HG02642 (cell line): ENCODE measurements around the gene MYO1H.
"Not testable (repeated sequence)": the region's sequence is repeated elsewhere in the genome, so short reads cannot be mapped to it uniquely, and the experiment has no call there.

Experiments
- ATAC-seq: cut with Tn5 transposase; IDR thresholded peaks from one replicate; pipeline ENCODE4 v1.9.1; 2021; ENCODE audit warnings: mild to moderate bottlenecking; ENCODE audit not compliant: unreplicated experiment, poor library complexity

The MYO1H gene, protein sequence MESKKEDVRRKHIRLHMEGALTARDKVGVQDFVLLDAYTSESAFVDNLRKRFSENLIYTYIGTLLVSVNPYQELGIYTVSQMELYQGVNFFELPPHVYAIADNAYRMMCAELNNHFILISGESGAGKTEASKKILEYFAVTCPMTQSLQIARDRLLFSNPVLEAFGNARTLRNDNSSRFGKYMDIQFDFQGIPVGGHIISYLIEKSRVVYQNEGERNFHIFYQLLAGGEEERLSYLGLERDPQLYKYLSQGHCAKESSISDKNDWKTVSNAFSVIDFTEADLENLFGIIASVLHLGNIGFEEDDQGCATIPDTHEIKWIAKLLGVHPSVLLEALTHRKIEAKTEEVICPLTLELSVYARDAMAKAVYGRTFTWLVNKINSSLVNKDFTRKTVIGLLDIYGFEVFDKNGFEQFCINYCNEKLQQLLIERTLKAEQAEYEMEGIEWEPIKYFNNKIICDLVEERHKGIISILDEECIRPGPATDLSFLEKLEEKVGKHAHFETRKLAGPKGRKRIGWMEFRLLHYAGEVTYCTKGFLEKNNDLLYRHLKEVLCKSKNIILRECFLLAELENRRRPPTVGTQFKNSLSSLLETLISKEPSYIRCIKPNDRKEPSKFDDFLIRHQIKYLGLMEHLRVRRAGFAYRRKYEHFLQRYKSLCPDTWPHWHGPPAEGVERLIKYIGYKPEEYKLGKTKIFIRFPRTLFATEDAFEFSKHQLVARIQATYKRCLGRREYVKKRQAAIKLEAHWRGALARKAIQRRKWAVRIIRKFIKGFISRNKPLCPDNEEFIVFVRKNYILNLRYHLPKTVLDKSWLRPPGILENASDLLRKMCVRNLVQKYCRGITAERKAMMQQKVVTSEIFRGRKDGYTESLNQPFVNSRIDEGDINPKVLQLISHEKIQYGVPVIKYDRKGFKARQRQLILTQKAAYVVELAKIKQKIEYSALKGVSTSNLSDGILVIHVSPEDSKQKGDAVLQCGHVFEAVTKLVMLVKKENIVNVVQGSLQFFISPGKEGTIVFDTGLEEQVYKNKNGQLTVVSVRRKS

DNA sequence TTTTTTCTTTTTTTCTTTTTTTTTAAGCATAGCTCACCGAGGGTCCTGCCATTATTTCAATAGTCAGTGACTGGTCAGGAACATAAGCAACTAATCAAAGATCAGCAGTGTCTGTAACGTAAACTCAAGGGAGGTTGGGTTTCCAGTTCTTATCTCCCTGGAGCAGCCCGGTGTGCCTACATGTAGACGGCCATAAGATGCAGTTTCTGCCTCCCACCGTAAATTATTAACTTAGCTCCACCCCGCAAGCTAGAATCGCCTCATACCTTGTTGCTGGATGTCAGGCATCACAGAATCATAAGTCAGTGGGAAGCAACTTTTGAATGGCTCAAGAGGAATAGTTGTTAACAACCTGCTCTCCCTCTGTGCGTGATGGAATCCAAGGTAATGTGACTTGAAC lies at the start of gene MYO1H:
MYO1H (plus strand) TSS at position 312 of the 400 bp plus-strand sequence; CDS start at position 373, 61 bp downstream.
- no peak for ATAC-seq

DNA sequence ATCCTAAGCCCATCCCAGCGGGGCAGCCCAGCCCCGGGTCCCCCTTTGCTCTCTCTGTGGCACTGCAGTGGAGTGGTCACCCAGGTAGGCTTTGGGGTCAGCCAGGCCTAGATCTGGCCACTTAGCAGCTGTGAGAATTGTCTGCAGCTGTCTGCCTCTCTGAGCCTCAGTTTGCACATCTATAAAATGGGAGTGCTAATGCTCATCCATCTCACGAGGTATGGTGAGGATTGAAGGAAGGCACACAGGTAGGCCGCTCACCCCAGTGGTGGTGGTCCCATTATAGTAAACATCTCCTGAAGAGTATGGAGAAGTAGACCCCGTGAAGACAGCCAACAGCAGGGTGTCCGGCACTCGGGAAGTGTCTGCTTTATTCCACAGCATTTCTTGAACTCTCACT lies 47.9 kb upstream of the MYO1H start:
- ATAC-seq, result no peak

DNA sequence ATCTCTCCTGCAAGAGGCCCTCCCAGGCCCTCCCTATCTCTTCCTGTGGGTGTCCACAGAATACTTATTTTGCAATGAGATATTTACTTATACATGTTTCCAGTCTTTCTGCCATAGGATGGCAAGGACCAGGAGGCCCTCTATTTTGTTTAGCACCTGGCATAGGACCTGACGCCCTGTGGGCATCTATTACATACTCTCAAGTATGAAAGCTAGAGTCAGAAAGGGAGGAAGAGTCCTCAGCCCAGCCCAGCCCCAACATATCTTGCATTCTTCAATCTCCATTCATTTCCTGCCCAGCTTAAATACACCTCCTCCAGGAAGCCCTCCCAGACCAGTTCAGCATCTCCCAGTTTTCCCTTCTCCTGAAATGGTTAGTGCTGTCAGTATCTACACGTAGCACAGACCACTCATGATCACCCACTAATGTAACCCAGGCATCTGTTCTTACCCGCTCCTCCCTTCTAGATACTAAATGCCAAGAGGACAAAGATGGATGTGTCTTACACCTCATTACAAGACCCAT lies 46.0 kb upstream of the MYO1H start:
- ATAC-seq, result no peak

DNA sequence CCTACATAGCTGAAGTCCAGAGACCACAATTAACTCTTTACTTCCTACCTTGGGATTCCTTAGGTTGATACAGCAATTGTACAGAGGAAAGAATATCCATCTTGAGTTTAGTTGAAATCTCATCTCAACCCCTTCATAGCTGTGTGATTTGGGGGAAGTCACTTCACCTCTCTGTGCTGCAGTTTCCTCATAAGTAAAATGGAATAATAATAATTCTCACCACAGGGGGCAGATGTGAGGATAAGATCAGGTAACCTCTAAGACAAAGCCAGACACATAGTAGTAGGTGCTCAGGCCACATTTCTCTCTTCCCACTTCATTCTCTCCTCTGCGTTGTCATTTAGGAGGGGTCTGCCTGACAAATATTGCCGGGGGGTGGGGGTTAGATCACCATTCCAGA lies 45.3 kb upstream of the MYO1H start:
- no peak for ATAC-seq

DNA sequence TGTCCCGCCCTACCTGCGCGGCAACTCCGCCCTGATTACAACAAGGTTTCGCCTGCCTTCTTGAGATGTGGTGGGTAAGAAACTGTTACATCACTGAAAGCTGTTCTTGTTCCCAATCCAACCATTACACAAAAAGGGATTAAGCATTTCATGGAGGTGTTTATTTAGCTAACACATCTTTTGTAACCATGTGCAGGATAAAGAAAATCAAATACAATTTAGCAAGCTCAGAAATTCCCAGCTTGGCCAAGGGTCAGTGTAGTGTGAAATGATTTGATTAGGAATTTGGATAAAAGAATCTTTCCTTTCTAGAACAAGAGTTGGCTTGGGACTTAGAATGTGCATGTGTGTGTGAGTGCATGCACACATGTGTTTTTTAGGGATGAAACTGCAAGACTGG lies 44.9 kb upstream of the MYO1H start:
- ATAC-seq, result no peak

DNA sequence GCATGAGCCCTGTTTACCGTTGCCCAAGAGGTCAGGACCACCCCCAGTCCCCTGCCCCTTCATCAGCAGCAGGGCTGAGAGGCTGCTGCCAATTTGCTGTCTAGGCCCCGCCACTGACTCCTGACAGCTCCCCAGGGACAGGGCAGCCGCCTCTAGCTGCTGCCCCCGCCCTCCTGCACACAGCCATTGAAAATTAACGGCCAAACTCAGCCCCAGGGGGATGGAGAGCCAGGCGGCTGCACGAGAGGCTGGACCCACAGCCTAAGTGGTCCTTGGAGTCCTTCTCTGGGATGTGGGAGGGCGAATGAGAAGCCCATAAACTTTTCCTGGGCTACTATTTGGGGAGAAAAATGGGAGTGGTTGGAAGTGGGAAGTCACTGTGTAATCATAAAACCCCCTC lies 43.2 kb upstream of the MYO1H start:
- ATAC-seq, result no peak

DNA sequence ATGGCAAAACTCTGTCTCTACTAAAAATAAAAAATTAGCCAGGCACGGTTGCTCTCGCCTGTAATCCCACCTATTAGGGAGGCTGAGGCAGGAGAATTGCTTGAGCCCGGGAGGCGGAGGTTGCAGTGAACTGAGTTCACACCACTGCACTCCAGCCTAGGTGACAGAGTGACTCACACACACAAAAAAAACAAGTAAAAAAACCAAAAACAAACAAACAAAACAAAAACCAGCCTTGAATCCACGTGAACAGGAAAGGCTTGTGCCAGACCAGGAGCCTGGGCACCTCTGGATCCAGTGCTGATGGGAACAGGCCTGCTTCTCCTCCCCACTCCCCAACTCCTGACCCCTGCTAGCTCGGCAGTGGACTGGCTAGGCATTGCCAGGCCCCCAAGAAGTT lies 42.2 kb upstream of the MYO1H start:
- ATAC-seq, result no peak

DNA sequence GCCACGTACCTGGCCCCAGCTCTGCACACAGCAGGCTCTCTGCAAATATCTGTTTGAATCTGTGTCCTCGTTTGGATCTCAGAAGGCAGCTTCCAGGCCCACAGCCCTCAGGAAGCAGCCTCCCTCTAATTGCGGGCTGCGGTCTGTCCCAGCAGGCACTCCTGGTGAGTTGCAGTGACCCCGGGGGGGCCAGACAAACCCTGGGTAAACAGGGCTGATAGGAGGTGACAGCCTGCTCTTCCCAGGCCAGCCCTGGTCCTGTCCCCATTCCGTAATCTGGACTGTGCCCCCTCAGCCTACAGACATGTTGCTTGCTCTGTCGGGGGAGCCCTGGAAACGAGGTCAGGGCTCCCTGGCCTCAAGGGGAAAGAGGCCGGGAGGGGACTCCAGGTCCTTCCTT lies 40.6 kb upstream of the MYO1H start:
- no peak for ATAC-seq

DNA sequence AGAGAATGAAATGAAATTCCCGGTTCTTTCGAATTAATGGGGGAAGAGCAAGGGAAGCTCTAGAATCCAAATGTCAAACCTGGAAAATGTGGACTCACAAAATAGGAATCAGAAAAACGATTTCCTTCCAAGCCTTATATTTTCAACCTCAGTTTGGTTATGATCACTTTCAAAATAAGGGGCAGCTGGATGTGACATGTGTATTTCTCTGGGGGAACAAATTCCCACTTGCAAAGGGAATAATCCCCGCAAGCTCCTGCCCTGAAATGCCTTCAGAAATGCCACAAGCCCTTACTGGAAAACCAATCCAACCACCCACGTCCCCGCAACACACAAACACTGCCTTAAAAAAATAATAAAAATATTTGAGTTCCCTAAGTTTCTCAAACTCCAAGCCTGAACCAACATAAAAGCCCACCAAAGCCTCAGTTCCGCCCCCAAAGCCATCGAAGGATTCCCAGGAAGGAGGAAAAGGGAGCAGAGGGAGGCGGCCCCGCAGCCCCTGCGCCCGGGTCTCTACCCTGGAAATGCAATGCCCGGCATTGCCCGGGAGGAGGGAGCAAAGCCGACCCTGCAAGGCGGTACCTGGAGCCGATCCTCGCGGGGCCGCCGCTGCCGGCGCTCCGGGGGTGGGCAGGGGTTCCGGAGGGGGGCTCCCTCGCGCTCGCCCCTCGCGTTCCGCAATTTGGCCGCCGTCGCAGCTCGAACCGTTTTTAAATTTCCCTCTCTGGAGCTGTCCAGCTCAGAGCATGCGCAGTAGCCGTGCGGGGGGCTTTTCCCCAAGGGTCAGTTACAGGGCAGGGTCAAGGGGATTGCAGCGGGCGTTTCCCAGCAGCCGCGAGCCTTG lies 38.9 kb upstream of the MYO1H start, which contains the start of gene FOXN4:
FOXN4 (minus strand) TSS at position 751 of the 847 bp plus-strand sequence. CDS start 963 bp downstream, outside the sequence.
- no peak for ATAC-seq

DNA sequence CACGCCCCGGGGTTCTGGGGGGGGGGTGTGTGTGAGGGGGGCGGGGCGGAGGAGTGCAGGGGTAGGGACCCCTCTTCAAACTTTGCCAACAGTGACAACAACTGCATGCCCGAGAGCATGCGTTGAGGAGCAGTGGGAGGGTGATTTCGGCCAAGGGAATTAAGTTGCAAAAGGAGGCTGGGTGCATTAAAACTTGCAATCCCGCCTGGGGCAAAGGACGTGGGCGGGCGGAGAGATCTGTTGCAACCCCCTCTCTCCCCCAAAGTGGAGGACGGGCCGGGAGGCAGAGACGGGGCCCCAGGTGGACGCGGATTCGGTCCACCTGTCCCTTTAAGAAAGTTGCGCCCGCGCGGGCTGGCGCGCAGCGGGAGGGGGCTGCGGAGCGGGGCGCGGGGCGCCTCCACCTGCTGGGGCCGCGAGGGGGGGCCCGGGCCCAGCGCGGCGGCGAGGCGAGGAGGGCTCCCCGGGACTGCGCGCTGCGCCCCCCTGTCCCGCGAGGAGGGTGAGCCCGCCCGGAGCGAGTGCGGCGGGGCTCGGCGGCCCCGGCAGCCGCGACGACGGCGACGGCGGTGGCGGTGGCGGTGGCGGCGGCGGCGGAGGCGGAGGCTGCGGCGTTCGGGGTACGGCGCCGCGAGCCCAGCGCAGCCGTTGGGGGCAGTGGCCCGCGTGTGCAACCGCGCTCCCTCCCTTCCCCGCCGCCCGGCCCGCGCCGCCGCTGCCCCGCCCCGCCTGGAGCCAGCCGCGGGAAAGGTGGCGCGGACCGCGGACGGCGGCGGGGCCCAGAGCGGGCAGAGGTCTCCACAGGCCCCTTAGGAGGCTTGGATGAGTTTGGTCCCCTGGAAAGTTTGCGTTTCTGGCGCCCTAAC lies 38.1 kb upstream of the MYO1H start:
- ATAC-seq, result no peak

DNA sequence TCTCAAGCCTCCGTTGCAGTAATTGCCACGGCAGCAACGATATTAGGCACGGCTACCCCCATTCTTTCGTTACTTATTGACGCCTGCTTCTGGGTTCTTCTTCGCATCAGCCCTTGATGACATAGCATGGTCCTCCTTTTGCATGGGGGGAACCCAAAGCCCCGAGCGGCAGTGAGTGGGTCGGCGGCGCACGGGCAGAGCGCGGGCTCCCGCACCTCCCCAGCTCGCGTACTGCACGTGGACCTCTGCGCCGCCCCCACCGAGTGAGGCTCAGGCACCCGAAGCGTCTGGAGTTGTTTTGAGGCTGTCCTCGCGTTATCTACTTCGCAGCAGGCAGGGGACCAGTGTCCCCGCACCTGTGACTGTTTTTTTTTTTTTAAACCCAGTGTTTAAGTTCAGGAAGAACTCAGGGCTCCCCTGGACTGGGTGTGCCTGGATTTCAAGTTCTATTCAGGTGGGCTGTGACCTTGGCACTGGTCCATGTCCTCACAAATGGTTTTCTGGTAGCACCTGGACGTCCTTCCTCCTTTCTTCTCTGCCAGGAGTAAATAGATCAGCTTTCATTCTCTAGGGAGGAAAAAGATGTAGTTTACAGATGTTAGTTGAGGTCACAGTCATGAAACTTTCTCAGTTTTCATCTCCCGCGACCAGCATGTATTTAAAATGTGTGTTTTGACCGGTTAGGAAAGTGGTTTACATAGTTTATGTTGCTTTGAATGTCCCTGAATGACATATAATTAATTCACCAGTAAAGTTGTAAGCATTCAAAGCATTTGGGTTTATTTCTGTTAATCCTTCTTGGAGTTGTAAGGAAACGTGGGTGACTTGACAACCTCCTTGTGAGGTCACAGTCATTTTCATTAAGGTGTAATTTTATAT lies 37.2 kb upstream of the MYO1H start:
- no peak for ATAC-seq

DNA sequence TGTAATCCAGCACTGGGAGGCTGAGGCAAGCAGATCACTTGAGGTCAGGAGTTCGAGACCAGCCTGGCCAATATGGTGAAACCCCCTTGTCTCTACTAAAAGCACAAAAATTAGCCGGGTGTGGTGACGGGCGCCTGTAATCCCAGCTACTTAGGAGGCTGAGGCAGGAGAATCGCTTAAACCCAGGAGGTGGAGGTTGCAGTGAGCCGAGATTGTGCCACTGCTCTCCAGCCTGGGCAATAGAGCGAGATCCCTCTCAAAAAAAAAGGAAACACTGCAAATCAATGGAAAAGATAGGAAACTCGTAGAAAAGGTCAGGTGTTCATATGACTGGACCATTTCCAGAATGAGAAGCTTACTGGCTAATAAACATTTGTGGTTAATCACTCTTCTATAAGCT lies 26.4 kb upstream of the MYO1H start:
- ATAC-seq, result not testable (repeated sequence)

DNA sequence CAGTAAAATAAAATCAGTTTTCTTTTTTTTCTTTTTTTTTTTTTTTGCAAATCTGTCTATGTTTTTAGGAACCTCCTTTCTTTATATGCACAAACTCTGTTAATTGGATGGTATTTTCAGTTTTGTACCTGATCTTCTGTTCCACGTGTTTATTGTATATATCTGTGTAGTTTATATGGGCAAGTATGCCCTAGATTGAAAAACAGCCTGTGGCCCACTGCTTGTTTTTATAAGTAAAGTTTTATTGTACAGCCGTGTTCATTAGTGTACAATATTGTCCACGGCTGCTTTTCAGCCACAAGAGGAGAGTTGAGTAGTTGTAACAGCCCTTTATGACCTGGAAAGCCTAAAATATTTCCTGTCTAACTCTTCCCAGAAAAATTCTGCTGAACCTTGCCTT lies 18.7 kb upstream of the MYO1H start:
- ATAC-seq, result no peak

DNA sequence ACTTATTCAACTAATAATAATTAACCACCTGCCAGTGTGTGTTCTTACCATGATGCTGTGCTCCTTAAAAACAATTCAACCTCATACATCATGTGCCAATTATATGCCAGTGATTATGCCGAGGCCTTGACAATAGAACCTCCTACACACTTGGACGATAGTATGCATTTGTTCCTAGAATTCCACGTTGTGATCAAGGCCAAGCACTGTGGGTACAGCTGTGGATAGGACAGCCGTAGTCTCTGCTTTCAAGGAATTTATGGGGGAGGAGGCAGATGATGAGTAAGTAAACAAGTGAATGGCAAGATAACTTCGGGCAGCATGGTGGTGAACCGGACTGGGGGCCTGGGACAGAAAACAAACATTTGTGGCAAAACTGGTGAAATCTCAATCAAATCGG lies 18.0 kb upstream of the MYO1H start:
- no peak for ATAC-seq

DNA sequence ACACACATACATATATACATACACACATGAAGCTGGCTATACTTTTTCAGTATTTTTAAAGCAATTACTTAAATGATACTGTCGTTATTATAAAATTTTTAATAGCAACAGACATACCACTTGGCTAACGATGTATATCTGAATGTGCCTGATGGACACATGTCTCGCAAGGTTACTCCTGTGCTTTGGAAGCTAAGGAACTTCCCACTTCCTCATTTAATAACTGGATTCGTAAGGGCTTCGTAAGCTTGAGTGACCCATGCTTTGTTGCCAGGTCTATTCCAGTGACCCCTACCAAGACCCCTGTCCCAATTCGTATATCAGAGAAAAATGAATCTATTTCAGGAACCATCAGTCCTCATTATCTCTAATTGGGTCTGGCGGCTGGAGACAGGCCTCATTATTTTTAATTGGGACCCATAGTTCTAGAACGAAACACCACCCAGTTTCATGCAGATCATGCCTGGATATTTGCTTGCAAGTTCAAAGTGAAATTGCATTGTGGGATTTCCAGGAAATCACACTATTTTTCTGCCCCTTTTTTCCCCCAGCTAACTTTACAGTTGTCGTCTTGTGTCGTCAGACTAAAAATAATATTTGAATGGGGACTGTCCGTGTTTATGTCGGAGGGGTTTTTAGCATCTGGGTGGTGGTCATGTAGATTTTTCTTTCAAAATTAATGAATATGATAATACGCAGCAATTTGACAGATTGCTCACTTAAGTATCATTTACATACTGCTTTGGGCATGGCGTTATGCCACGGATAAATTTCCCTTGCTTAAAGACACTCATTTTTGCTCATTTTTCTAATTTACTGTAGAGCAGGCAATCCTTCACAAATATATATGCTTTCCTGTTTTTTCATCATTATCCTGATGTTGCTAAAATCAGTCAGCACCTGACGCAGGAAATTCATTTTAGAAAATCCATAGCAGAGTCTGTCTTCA lies 17.1 kb upstream of the MYO1H start:
- ATAC-seq, result no peak

DNA sequence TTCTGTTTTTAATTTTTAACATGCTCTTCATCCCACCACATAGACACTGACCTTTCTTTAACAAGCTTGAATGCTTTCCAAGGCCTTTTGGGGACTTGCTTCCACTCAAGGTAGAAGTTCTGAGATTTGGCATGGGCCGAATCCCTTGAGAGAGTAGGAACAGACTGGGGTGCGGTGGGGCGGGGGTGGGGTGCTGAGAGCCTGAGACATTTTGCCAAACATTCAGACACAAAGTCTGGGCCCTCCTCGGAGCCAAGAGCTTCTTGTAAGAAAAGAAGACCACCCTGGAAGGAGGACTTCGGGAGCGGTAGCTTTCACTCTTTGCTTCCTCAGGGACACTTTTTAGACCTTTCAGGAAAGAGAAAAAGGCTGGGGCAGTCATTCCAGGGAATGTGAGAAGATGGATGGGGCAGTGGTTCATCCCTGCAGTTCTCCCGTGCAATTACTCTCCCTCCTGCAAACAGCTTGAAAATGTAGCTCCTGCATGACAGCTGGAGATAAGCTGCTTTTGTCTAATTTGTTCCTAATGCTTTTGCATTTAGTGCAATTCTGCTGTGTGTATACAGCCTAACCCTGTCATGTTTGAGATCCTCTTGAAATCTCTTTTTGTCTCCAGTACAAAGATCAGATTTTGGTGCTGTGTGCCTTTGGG lies 16.3 kb upstream of the MYO1H start:
- ATAC-seq, result no peak
